Activated naive CD8-positive, alpha-beta T cell treated with anti-CD3 and anti-CD28 coated beads for 36 hours (primary cell): ENCODE measurements around the gene F3. TPM values are rescaled to one million over a fixed set of nuclear protein-coding genes. Genes with fewer than 3 reads are reported as not detected.

Experiments
- DNase-seq: peaks from one replicate; pipeline ENCODE4 v3.0.0; 2021
- H3K27ac Mint-ChIP-seq: one replicate; pipeline ENCODE4 v1.8.0; 2022; ENCODE audit warnings: mild to moderate bottlenecking, moderate library complexity, mixed read lengths
- H3K27me3 Mint-ChIP-seq: one replicate; pipeline ENCODE4 v1.8.0; 2022; ENCODE audit warnings: mild to moderate bottlenecking, mixed read lengths
- H3K36me3 Mint-ChIP-seq: one replicate; pipeline ENCODE4 v1.8.0; 2021; ENCODE audit warnings: mild to moderate bottlenecking, mixed read lengths
- H3K4me1 Mint-ChIP-seq: one replicate; pipeline ENCODE4 v1.8.0; 2021; ENCODE audit warnings: mixed read lengths
- H3K4me3 Mint-ChIP-seq: one replicate; pipeline ENCODE4 v1.8.0; 2022; ENCODE audit warnings: mild to moderate bottlenecking, moderate library complexity, mixed read lengths
- H3K9me3 Mint-ChIP-seq: one replicate; pipeline ENCODE4 v1.8.0; 2022; ENCODE audit warnings: mixed read lengths
- total RNA-seq, 2 experiments: library from RNA; stranded (reverse); gene quantifications; one replicate each; pipeline ENCODE4 v1.2.3, GENCODE V29; 2021

The F3 gene
- total RNA-seq, 2 experiments from 2014 or later, result 0.14 TPM; not detected in 1

DNA sequence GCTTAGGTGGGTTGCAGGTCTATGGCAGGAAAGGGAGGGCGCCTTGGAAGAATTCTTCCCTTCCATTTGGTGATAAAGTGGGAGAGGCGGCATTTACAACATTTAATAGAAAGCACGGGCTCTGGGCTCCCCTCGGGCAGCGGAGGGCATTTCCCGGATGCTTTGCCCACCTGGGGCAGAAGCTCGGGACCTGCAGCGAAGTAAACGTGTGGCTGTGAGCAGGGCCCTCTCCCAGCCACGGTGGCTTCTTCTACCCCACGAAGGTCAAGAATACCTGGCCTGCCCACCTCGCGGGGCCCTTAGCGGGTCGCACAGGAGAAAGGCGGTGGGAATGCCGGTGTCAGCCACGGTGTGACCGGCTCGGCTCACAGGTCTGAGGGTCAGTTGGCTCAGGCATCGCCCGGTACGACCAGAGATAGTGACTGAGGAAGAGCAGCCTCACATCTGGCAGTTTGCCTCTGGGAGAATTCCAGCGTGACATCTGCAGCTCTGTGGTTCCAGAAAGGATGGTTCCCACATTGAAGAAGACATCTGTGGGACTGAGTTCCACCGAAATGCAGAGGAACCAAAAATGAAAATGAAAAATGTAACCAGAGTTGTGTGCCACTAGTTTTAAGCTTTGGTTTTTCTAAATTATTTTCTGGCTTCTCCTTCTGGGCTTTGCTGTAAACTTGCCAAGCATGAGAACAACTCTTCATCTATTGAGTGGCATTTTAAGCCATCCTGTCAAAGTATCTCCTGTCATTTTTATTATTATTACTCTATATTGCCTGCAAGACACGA, 720 bp upstream of the F3 start:
- H3K9me3 Mint-ChIP-seq, result no peaks in the 10 kb centered on the region
- H3K27ac Mint-ChIP-seq, result no peak overlapping the region
- H3K4me3 Mint-ChIP-seq, result peak overlapping the region; percentile 79
- H3K27me3 Mint-ChIP-seq, result peaks cover 79% of the 10 kb centered on the region
- DNase-seq, result no peak
- peaks cover 15% of the 10 kb centered on the region for H3K4me1 Mint-ChIP-seq
- H3K36me3 Mint-ChIP-seq, result no peaks in the 10 kb centered on the region

DNA sequence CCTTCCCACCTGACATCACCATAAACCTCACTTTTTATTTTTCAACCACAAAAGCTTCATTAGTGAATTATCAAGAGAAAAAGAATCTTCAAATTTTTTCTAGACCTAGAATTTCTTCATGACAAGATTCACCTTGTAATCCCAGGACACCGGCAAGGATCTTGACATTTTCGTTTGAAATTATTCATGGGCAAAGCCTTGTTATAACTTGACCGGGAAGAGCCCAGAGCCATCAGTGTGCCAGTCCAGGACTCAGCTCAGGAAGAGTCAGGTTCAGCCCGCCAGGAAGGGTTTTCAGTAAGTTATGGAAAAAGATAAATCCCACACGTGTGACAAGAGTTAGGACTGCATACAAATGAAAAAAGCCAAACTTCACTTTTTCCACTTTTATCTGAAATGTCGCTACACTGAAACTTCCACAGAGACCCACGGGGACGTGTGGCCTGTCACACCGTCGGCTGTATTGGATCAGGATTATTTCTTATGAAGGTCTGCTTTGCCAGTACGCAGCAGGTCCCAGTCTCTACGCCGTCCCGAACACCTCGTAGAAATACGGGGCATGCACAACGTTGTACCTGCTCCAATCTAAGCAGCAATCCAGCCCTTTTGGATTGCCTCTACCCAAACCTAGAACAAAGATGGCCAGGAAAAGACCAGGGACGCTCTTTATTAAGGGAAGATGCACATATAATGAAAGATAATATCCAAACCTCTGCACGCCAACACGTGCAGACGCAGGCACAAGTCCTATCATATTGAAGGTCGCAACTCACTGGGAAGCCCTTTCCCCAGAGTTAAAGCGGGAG, 916 bp downstream of the F3 start:
- Mint-ChIP-seq H3K27me3 (peaks cover 79% of the 10 kb centered on the region), H3K36me3 (no peaks in the 10 kb centered on the region), H3K4me1 (peaks cover 15% of the 10 kb centered on the region), H3K4me3 (peak overlapping the region; percentile 64), H3K9me3 (no peaks in the 10 kb centered on the region), H3K27ac (no peak overlapping the region)
- DNase-seq, result no peak

DNA sequence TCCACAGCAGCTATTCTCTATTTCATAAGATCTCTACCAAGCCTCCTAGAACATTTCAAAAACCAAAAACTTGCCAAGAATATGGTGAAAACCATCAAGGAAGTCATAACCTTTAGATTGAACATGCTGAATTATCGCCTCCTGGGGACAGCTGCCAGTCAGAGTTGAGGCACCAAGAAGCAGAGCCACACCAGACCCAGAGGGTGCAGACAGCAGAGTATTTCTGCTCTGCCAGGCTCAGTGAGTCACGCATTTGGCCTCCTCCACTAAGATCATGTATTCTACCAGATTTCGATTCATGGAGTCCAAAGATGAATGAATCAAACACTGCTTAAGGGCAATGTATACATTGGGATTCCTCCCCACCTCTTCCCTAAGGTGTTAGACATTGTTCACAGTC, 2.1 kb downstream of the F3 start:
- peaks cover 15% of the 10 kb centered on the region for H3K4me1 Mint-ChIP-seq
- H3K36me3 Mint-ChIP-seq, result no peaks in the 10 kb centered on the region
- no peak overlapping the region for H3K4me3 Mint-ChIP-seq
- no peaks in the 10 kb centered on the region for H3K9me3 Mint-ChIP-seq
- H3K27ac Mint-ChIP-seq, result no peak overlapping the region
- H3K27me3 Mint-ChIP-seq, result peaks cover 71% of the 10 kb centered on the region
- DNase-seq, result no peak

GRCh38 chr1:94538243-94538827, 3.2 kb downstream of the F3 start:
- no peak overlapping the region for H3K4me3 Mint-ChIP-seq
- DNase-seq, result no peak
- peaks cover 15% of the 10 kb centered on the region for H3K4me1 Mint-ChIP-seq
- peaks cover 59% of the 10 kb centered on the region for H3K27me3 Mint-ChIP-seq
- no peak overlapping the region for H3K27ac Mint-ChIP-seq
- no peaks in the 10 kb centered on the region for H3K36me3 Mint-ChIP-seq
- H3K9me3 Mint-ChIP-seq, result no peaks in the 10 kb centered on the region

- H3K4me3 Mint-ChIP-seq, result no peak overlapping the region
- no peaks in the 10 kb centered on the region for H3K9me3 Mint-ChIP-seq
- no peaks in the 10 kb centered on the region for H3K36me3 Mint-ChIP-seq
- H3K4me1 Mint-ChIP-seq, result peaks cover 6% of the 10 kb centered on the region
- H3K27me3 Mint-ChIP-seq, result peaks cover 50% of the 10 kb centered on the region
- DNase-seq, result no peak
- H3K27ac Mint-ChIP-seq, result no peak overlapping the region
Measured at GRCh38 chr1:94537254-94537653, 4.3 kb downstream of the F3 start.

DNA sequence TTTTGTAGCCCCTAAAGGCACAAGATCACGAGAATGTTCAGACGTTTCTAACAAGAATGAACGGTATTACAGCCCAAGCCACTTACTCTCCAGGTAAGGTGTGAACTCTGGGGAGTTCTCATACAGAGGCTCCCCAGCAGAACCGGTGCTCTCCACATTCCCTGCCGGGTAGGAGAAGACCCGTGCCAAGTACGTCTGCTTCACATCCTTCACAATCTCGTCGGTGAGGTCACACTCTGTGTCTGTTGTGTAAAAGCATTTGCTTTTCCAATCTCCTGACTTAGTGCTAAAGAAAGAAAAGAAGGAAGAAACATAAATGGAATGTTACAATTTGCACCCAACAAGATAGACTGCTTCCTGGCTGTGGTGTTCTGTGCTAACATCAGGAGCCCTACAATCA, 5.7 kb downstream of the F3 start:
- no peaks in the 10 kb centered on the region for H3K9me3 Mint-ChIP-seq
- no peaks in the 10 kb centered on the region for H3K36me3 Mint-ChIP-seq
- H3K27me3 Mint-ChIP-seq, result peaks cover 42% of the 10 kb centered on the region

GRCh38 chr1:94535095-94535494, 6.5 kb downstream of the F3 start:
- no peak for DNase-seq
- Mint-ChIP-seq H3K4me3 (no peak overlapping the region), H3K36me3 (no peaks in the 10 kb centered on the region), H3K27ac (no peak overlapping the region), H3K27me3 (peaks cover 34% of the 10 kb centered on the region), H3K4me1 (no peaks in the 10 kb centered on the region), H3K9me3 (no peaks in the 10 kb centered on the region)

More for the DNA sequence above, 5.7 kb downstream of the F3 start:
- DNase-seq, result no peak
- Mint-ChIP-seq H3K4me1 (peaks cover 1% of the 10 kb centered on the region), H3K4me3 (no peak overlapping the region), H3K27ac (no peak overlapping the region)

- no peak overlapping the region for H3K27ac Mint-ChIP-seq
- no peaks in the 10 kb centered on the region for H3K36me3 Mint-ChIP-seq
- no peaks in the 10 kb centered on the region for H3K4me1 Mint-ChIP-seq
- H3K9me3 Mint-ChIP-seq, result no peaks in the 10 kb centered on the region
- H3K4me3 Mint-ChIP-seq, result no peak overlapping the region
- DNase-seq, result no peak
- peaks cover 11% of the 10 kb centered on the region for H3K27me3 Mint-ChIP-seq
Measured at GRCh38 chr1:94532077-94532476, 9.5 kb downstream of the F3 start.

GRCh38 chr1:94531664-94532063, 9.9 kb downstream of the F3 start:
- Mint-ChIP-seq H3K4me3 (no peak overlapping the region), H3K27me3 (peaks cover 7% of the 10 kb centered on the region), H3K4me1 (no peaks in the 10 kb centered on the region), H3K27ac (no peak overlapping the region), H3K36me3 (no peaks in the 10 kb centered on the region), H3K9me3 (no peaks in the 10 kb centered on the region)
- no peak for DNase-seq

DNA sequence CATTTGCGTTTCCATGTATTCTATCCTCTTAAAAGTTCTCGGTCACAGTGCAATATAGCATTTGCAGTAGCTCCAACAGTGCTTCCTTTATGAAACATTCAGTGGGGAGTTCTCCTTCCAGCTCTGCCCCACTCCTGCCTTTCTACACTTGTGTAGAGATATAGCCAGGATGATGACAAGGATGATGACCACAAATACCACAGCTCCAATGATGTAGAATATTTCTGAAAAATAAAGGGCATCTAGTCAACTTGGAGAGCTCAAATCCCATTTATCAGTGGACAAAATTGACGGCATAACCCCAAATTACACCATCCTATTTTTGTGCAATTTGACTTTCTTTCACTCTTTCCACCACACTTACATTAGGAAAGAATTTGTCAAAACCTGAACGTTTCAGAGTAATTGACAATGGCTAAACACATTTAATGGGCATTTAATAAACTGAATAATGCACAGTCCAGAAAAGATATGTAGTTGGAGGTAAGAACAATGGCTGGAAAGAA, 11.1 kb downstream of the F3 start:
- Mint-ChIP-seq H3K9me3 (no peaks in the 10 kb centered on the region), H3K36me3 (no peaks in the 10 kb centered on the region), H3K4me1 (no peaks in the 10 kb centered on the region), H3K27ac (no peak overlapping the region), H3K27me3 (peaks cover 5% of the 10 kb centered on the region), H3K4me3 (no peak overlapping the region)
- DNase-seq, result no peak

DNA sequence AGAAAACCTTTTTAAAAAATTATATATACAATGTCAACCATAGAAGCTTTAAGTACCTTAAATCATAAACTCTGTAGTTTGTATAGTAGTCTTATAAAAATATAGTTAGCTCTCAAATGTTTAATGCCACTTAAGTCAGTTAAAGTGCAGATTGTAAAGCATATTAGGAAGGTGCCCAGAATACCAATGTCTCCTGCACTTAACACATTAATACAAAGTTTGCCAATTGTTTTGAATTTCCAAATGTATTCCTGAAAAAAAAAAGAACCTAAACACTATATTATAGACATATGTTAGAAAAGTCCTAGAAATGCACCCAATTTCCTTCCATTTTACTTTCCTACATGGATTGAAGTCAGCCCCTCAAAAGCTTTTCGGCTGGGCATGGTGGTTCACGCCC, 12.1 kb downstream of the F3 start:
- H3K36me3 Mint-ChIP-seq, result no peaks in the 10 kb centered on the region
- H3K9me3 Mint-ChIP-seq, result no peaks in the 10 kb centered on the region
- H3K27ac Mint-ChIP-seq, result no peak overlapping the region
- peaks cover 5% of the 10 kb centered on the region for H3K27me3 Mint-ChIP-seq
- H3K4me3 Mint-ChIP-seq, result no peak overlapping the region
- DNase-seq, result no peak
- H3K4me1 Mint-ChIP-seq, result no peaks in the 10 kb centered on the region

DNA sequence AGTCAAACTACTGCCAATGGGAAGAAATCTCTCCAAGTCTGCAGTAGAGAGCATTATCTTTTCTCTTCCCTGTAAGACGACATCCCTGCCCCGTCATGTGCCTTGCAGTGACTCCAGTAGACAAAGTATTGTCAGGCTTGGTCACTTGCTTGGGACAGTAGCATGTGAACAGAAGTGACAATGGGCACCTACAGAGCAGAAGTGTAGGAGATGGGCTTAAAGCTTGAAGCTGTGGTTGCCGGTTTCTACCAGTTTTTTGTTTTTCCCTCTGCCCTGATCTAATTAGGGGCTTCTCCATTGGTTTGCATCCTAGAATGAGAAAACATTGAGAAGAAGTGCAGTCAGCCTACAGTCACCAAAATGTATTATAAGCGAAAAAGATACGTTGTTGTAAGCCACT, 12.7 kb downstream of the F3 start:
- Mint-ChIP-seq H3K36me3 (no peaks in the 10 kb centered on the region), H3K27ac (no peak overlapping the region), H3K4me3 (no peak overlapping the region), H3K9me3 (no peaks in the 10 kb centered on the region), H3K4me1 (no peaks in the 10 kb centered on the region), H3K27me3 (peaks cover 5% of the 10 kb centered on the region)
- DNase-seq, result no peak

DNA sequence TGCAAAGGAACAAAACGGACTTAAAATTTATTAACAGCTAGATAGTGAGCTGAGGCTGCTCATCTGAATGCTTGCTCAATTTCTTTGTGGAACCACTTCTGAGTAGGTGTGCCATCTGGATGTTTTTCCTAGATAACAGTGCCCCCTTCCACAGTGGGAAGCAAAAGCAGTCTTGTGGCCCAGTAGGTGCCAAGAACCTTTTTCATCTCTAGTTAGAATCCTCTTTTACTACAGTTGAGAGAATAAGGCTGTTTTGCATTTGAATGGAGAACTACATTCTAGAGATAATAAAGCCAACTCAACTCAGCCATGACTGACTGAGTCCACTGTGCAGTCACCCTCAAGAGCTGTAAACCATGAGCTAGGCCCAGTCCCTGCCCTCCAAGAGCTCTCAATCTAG, 13.3 kb downstream of the F3 start:
- no peaks in the 10 kb centered on the region for H3K4me1 Mint-ChIP-seq
- H3K4me3 Mint-ChIP-seq, result no peak overlapping the region
- no peaks in the 10 kb centered on the region for H3K9me3 Mint-ChIP-seq
- no peak overlapping the region for H3K27ac Mint-ChIP-seq
- peaks cover 5% of the 10 kb centered on the region for H3K27me3 Mint-ChIP-seq
- H3K36me3 Mint-ChIP-seq, result no peaks in the 10 kb centered on the region
- no peak for DNase-seq

DNA sequence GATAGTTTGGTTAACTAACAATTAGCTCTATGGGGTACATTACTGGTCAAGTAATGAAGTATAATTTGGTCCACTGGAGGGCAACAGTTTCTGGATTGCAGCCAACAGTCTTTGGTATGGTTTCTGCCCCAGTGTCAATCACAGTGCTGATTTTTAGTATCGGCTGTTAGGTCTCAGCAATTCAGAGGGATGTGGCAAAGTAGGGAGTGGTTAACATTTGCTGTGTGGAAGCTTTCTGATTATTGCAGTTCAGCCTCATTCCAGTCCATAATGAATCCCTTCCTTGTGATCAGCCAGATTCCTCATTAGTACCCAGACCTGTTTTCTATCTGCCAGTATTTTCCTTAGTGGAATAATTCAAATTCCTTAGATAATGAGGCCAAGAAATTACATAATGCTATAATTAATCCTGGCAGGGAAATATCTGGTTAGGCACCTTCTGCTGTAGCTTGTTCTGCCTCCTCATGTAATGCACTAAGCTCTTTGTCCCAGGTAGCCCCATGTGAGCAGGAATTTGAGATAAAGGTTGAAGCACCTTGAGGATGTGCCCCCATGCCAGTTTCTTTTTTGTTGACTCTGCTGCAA, 14.0 kb downstream of the F3 start:
- H3K27ac Mint-ChIP-seq, result no peak overlapping the region
- no peaks in the 10 kb centered on the region for H3K9me3 Mint-ChIP-seq
- peaks cover 5% of the 10 kb centered on the region for H3K27me3 Mint-ChIP-seq
- H3K4me3 Mint-ChIP-seq, result no peak overlapping the region
- H3K36me3 Mint-ChIP-seq, result no peaks in the 10 kb centered on the region
- no peak for DNase-seq
- no peaks in the 10 kb centered on the region for H3K4me1 Mint-ChIP-seq
